A673 (cell line): ENCODE results near the gene P2RX1.

Experiments used
- CTCF ChIP-seq: fragments of 300-800, 200-600 bp; sonication (generic); conservative IDR thresholded peaks from 2 replicates; pipeline ENCODE4 v1.5.1; 2017; ENCODE audit warnings: low read depth, mild to moderate bottlenecking, antibody characterized with exemption, low read length, moderate library complexity, mixed read lengths
- EZH2 ChIP-seq: fragments of 200-600 bp; sonication (generic); IDR thresholded peaks from 2 replicates; pipeline ENCODE4 v1.6.1; 2017; ENCODE audit warnings: borderline replicate concordance, low read depth, mild to moderate bottlenecking, mixed read lengths, antibody characterized with exemption, low read length; ENCODE audit not compliant: poor library complexity, severe bottlenecking

GRCh38 chr17:3949418-3949817 is 33.2 kb upstream of the P2RX1 start:
- TF ChIP-seq CTCF: no peak
- TF ChIP-seq EZH2: no peak
